Gastroesophageal sphincter (tissue), 3 donors: ENCODE measurements around the gene GFOD2.

Experiments used
- POLR2A ChIP-seq, 2 donors: fragments of 450-650 bp; IDR thresholded peaks; one replicate each; pipeline ENCODE4 v1.6.1; 2017; ENCODE audit warnings: antibody characterized with exemption in 2 of 2, mild to moderate bottlenecking in 2 of 2, moderate library complexity in 1 of 2
- TF ChIP-seq, protein P1 (sequence below), 4 experiments: fragments of 200-600 bp in 2 of 4; fragments of 450-650 bp in 2 of 4; sonication (generic) in 1 of 4; IDR thresholded peaks; one replicate each; pipeline ENCODE4 v1.5.1; 2017 to 2019; ENCODE audit warnings: antibody characterized with exemption in 4 of 4, mild to moderate bottlenecking in 2 of 4, moderate library complexity in 2 of 4

DNA sequence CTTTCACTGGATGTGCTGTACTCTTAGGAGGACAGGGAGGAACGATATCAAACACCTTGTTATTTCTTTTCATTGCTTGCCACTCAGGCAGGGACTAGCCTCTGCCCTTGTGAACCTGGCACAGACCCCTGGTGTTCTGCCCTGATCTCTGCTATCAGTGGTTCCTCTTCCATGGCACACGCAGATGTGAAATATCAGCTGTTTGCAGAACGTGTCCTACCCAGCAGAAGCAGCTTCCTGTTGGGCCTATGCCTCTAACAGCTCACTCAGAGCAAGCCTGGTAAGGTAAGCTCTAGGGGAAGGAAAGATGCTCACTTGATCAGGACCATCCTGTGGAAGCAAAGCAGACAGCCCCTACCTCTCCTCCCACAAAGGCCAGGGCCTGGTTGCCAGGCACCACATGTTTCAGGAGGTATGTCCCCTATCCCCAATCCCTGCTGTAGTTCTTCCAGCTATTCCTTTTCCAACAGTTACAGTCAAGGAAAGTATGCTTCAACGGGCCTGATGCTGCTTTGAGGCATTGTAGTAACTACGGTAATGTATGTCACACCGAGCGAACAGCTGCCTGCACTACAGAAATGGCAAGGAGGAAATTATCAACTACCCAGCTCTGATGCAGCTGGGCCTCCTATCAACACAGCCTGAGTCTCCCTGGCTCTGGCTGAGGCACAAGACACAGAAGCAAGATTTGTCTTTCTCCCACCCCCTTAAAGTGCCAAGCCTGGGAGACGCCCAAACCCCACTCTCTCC lies 41.3 kb upstream of the GFOD2 start:
- TF ChIP-seq, protein P1, sequence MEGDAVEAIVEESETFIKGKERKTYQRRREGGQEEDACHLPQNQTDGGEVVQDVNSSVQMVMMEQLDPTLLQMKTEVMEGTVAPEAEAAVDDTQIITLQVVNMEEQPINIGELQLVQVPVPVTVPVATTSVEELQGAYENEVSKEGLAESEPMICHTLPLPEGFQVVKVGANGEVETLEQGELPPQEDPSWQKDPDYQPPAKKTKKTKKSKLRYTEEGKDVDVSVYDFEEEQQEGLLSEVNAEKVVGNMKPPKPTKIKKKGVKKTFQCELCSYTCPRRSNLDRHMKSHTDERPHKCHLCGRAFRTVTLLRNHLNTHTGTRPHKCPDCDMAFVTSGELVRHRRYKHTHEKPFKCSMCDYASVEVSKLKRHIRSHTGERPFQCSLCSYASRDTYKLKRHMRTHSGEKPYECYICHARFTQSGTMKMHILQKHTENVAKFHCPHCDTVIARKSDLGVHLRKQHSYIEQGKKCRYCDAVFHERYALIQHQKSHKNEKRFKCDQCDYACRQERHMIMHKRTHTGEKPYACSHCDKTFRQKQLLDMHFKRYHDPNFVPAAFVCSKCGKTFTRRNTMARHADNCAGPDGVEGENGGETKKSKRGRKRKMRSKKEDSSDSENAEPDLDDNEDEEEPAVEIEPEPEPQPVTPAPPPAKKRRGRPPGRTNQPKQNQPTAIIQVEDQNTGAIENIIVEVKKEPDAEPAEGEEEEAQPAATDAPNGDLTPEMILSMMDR (IDR thresholded peaks at IDR 0.05) = no peak
- no peak for TF ChIP-seq POLR2A (IDR thresholded peaks at IDR 0.05)
